IMR-90 (cell line): ENCODE data around the gene KIF21A. TPM values are rescaled to one million over a fixed set of nuclear protein-coding genes. Genes with fewer than 3 reads are reported as not detected.

ENCODE experiments used
- ATAC-seq: fragments of 200-7000 bp; cut with Tn5 transposase; 2 replicates; pipeline ENCODE4 v1.9.1; 2020; ENCODE audit warnings: low read depth, mild to moderate bottlenecking, moderate library complexity
- BruUV-seq: library from RNA; stranded (reverse); fragments of 400-500 nt; replicated peaks from 2 replicates; lab custom pipeline; 2021; lab: Mats Ljungman, UMichigan
- CTCF ChIA-PET: fragments of 300-600 bp; formaldehyde crosslinking; extraction: SDS; loops from one replicate; lab custom pipeline; 2021; ENCODE audit warnings: antibody characterized with exemption; lab: Yijun Ruan, JAX
- POLR2A ChIA-PET: fragments of 300-600 bp; sonication (Branson Sonifier 250); formaldehyde crosslinking; loops from one replicate; lab custom pipeline; 2022; ENCODE audit warnings: antibody characterized with exemption; ENCODE audit not compliant: unreplicated experiment; lab: Charles Lee
- DNase-seq: peaks from one replicate; pipeline ENCODE4 v3.0.0; 2013
- H2AFZ ChIP-seq: replicated peaks from 2 replicates; pipeline ENCODE3; 2013; ENCODE audit warnings: low read length, mild to moderate bottlenecking; ENCODE audit not compliant: poor library complexity
- H2AK5ac ChIP-seq: 2 replicates; pipeline ENCODE4 v1.6.1; 2013; ENCODE audit warnings: low read depth, low read length, inconsistent platforms
- H2AK9ac ChIP-seq: replicated peaks from 2 replicates; pipeline ENCODE3; 2013; ENCODE audit warnings: mild to moderate bottlenecking, low read depth, low read length, moderate library complexity; ENCODE audit not compliant: poor library complexity
- H2BK120ac ChIP-seq: 2 replicates; pipeline ENCODE4 v1.6.1; 2013; ENCODE audit warnings: low read depth, low read length, inconsistent platforms
- H2BK15ac ChIP-seq: 3 replicates; pipeline ENCODE4 v1.6.1; 2013; ENCODE audit warnings: low read depth, low read length, inconsistent platforms
- H2BK20ac ChIP-seq: 2 replicates; pipeline ENCODE4 v1.6.1; 2013; ENCODE audit warnings: low read depth, mild to moderate bottlenecking, inconsistent platforms, low read length, moderate library complexity
- H2BK5ac ChIP-seq: 2 replicates; pipeline ENCODE4 v1.6.1; 2013; ENCODE audit warnings: mild to moderate bottlenecking, low read depth, low read length, inconsistent platforms; ENCODE audit not compliant: poor library complexity, severe bottlenecking
- H3K14ac ChIP-seq: replicated peaks from 2 replicates; pipeline ENCODE4 v1.6.1; 2013; ENCODE audit warnings: low read depth, low read length, inconsistent platforms
- H3K18ac ChIP-seq: 2 replicates; pipeline ENCODE4 v1.6.1; 2013; ENCODE audit warnings: low read depth, low read length, control low read depth
- H3K23ac ChIP-seq: 2 replicates; pipeline ENCODE4 v1.6.1; 2013; ENCODE audit warnings: low read depth, low read length, inconsistent platforms
- H3K27ac ChIP-seq: 2 replicates; pipeline ENCODE4 v1.5.1; 2013; ENCODE audit warnings: mild to moderate bottlenecking, control low read depth, low read length; ENCODE audit not compliant: insufficient read depth
- H3K27me3 ChIP-seq: 2 replicates; pipeline ENCODE4 v1.6.1; 2013; ENCODE audit warnings: low read length; ENCODE audit not compliant: control insufficient read depth, insufficient read depth
- H3K36me3 ChIP-seq: 2 replicates; pipeline ENCODE4 v1.6.1; 2013; ENCODE audit warnings: low read length, mixed read lengths; ENCODE audit not compliant: control insufficient read depth, insufficient read depth
- H3K4ac ChIP-seq: 2 replicates; pipeline ENCODE4 v1.6.1; 2013; ENCODE audit warnings: low read depth, low read length, inconsistent platforms
- H3K4me1 ChIP-seq: 2 replicates; pipeline ENCODE4 v1.6.1; 2013; ENCODE audit warnings: low read length, mixed read lengths; ENCODE audit not compliant: control insufficient read depth, insufficient read depth
- H3K4me2 ChIP-seq: 2 replicates; pipeline ENCODE4 v1.6.1; 2013; ENCODE audit warnings: low read depth, mild to moderate bottlenecking, control low read depth, low read length, moderate library complexity
- H3K4me3 ChIP-seq: 2 replicates; pipeline ENCODE4 v1.5.1; 2013; ENCODE audit warnings: low read depth, mild to moderate bottlenecking, control low read depth, low read length, moderate library complexity; ENCODE audit not compliant: insufficient read depth
- H3K56ac ChIP-seq: 2 replicates; pipeline ENCODE4 v1.6.1; 2013; ENCODE audit warnings: low read length, inconsistent platforms; ENCODE audit not compliant: insufficient read depth; ENCODE audit errors: extremely low read depth
- H3K79me1 ChIP-seq, 2 experiments: 2 replicates each; pipeline ENCODE4 v1.6.1; 2013; ENCODE audit warnings: low read length in 2 of 2, inconsistent platforms in 1 of 2, low read depth in 1 of 2
- H3K9ac ChIP-seq: 2 replicates; pipeline ENCODE4 v1.6.1; 2013; ENCODE audit warnings: low read depth, low read length, control low read depth
- H3K9me1 ChIP-seq: 2 replicates; pipeline ENCODE4 v1.6.1; 2013; ENCODE audit warnings: low read length, inconsistent platforms; ENCODE audit not compliant: insufficient read depth
- H3K9me3 ChIP-seq: 2 replicates; pipeline ENCODE4 v1.6.1; 2013; ENCODE audit warnings: low read length; ENCODE audit not compliant: control insufficient read depth, insufficient read depth
- H4K20me1 ChIP-seq: 2 replicates; pipeline ENCODE4 v1.6.1; 2013; ENCODE audit warnings: low read length, inconsistent platforms; ENCODE audit not compliant: insufficient read depth
- H4K5ac ChIP-seq: 2 replicates; pipeline ENCODE4 v1.6.1; 2013; ENCODE audit warnings: mild to moderate bottlenecking, low read depth, low read length, control low read depth
- H4K8ac ChIP-seq, 2 experiments: 2 replicates each; pipeline ENCODE4 v1.6.1; 2013; ENCODE audit warnings: low read depth in 2 of 2, low read length in 2 of 2, control low read depth in 1 of 2, inconsistent platforms in 1 of 2
- H4K91ac ChIP-seq: 2 replicates; pipeline ENCODE4 v1.6.1; 2013; ENCODE audit warnings: low read depth, low read length, inconsistent platforms; ENCODE audit not compliant: insufficient read depth
- BHLHE40 ChIP-seq: fragments of 150-350 bp; IDR thresholded peaks from 2 replicates; pipeline ENCODE4 v1.6.1; 2016; ENCODE audit warnings: mild to moderate bottlenecking, low read depth, low read length
- CEBPB ChIP-seq: IDR thresholded peaks from 2 replicates; pipeline ENCODE4 v1.6.1; 2012; ENCODE audit warnings: low read depth, low read length, improper control_type of control experiment
- MAFK ChIP-seq: IDR thresholded peaks from 2 replicates; pipeline ENCODE4 v1.6.1; 2012; ENCODE audit warnings: low read depth, low read length, improper control_type of control experiment
- MAZ ChIP-seq: IDR thresholded peaks from 2 replicates; pipeline ENCODE4 v1.6.1; 2012; ENCODE audit warnings: low read depth, mild to moderate bottlenecking, low read length, improper control_type of control experiment, moderate library complexity, borderline replicate concordance
- NFE2L2 ChIP-seq: fragments of 150-350 bp; IDR thresholded peaks from 2 replicates; pipeline ENCODE4 v1.6.1; 2016; ENCODE audit warnings: low read depth, mild to moderate bottlenecking, low read length
- POLR2A ChIP-seq: IDR thresholded peaks from 2 replicates; pipeline ENCODE4 v1.6.1; 2012; ENCODE audit warnings: mild to moderate bottlenecking, low read depth, low read length
- RAD21 ChIP-seq: IDR thresholded peaks from 2 replicates; pipeline ENCODE4 v1.6.1; 2012; ENCODE audit warnings: low read length, improper control_type of control experiment
- RCOR1 ChIP-seq: IDR thresholded peaks from 2 replicates; pipeline ENCODE4 v1.6.1; 2012; ENCODE audit warnings: mild to moderate bottlenecking, low read length, improper control_type of control experiment; ENCODE audit not compliant: insufficient replicate concordance
- RFX5 ChIP-seq: IDR thresholded peaks from 2 replicates; pipeline ENCODE4 v1.8.0; 2012; ENCODE audit warnings: low read depth, mild to moderate bottlenecking, low read length, moderate library complexity
- WGBS, 2 experiments: methylation state at CpG; one replicate each; pipeline versions ENCODE4 v1.1.5 to v1.1.7; 2013; ENCODE audit warnings: missing lambda C conversion rate in 2 of 2; ENCODE audit not compliant: insufficient read length in 1 of 2; ENCODE audit errors: extremely low coverage in 2 of 2; 5-methylcytosine and 5-hydroxymethylcytosine counted together
- dilution Hi-C: fragments of 300-500 bp; cut with HindIII; formaldehyde crosslinking; loops from one replicate; pipeline ENCODE4 v1.14.3; 2018; ENCODE audit warnings: low sequenced_read_pairs; ENCODE audit not compliant: unreplicated experiment
- in situ Hi-C: fragments of 300-500 bp; cut with MboI; formaldehyde crosslinking; loops from 3 replicates; pipeline ENCODE4 v1.14.3; 2019; ENCODE audit warnings: low sequenced_read_pairs, inconsistent platforms, mixed read lengths
- intact Hi-C: fragments of 100-400 bp; cut with micrococcal nuclease; formaldehyde crosslinking; loops from 2 replicates; pipeline ENCODE4 v1.10.0; 2022
- polyA plus RNA-seq, 3 experiments: library from polyadenylated mRNA; depleted of rRNA; stranded (reverse); fragments of >200 nt; gene quantifications; 2 replicates each; pipeline ENCODE4 v1.2.3, GENCODE V29; 2012; ENCODE audit warnings: low replicate concordance in 1 of 3
- total RNA-seq: library from RNA; depleted of rRNA; stranded (reverse); fragments of >200 nt; gene quantifications from 2 replicates; pipeline ENCODE4 v1.2.3, GENCODE V29; 2012
- TF ChIP-seq, protein P1 (sequence below): fragments of 150-350 bp; IDR thresholded peaks from 2 replicates; pipeline ENCODE4 v1.6.1; 2017; ENCODE audit warnings: mild to moderate bottlenecking, antibody characterized with exemption, low read length, low read depth
- TF ChIP-seq, protein P2 (sequence below): conservative IDR thresholded peaks from 2 replicates; pipeline ENCODE4 v1.5.1; 2012; ENCODE audit warnings: mild to moderate bottlenecking, low read depth, low read length, improper control_type of control experiment

KIF21A gene
- total and polyA plus RNA-seq, 2 of the 4 experiments (the other 2 are of a cell fraction): 0.38 to 1.1 TPM

DNA sequence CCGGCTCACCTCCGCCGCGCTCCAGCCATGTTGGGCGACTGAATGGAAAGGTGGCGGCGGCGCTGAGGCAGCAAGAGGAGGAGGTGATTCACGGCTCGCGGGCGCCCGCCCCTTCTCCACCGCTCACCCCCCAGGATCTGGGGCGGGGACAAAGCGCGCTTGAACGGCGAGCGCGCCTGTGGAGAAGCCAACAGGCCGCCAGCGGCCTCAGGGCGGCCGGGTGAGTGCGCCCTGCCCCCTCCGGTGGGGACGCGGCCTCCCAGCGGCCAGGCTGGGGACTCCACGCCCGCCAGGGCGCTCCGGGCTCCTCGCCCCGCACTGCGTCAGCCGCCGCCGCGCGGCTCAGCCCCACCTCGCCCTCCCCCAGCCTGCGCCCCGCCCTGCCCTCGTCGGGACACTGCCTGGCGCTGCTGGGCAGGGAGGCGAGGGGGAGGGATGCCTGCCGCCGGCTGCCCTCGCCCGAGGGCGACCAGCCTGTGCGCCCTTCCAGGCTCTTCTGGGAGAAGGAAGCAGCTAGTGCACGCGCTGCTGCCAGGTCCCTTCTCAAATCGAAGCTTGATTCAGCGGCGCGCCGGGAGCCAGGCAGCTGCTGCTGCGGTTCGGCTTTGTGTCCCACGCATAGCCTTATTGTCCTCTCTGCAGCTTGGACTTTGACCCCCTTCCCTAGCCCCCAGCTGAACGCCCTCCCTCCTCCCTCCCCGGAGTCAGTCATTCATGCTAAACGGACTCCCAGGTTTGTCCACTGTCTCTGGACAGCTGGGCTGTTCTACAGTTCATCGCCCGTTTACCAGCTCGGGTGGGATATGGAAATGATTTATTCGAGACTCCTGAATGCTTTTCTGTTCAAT is at the start of gene KIF21A (continued):
- TF ChIP-seq MAZ (peak; percentile 65), RAD21 (no peak), CEBPB (no peak), RFX5 (no peak)

DNA sequence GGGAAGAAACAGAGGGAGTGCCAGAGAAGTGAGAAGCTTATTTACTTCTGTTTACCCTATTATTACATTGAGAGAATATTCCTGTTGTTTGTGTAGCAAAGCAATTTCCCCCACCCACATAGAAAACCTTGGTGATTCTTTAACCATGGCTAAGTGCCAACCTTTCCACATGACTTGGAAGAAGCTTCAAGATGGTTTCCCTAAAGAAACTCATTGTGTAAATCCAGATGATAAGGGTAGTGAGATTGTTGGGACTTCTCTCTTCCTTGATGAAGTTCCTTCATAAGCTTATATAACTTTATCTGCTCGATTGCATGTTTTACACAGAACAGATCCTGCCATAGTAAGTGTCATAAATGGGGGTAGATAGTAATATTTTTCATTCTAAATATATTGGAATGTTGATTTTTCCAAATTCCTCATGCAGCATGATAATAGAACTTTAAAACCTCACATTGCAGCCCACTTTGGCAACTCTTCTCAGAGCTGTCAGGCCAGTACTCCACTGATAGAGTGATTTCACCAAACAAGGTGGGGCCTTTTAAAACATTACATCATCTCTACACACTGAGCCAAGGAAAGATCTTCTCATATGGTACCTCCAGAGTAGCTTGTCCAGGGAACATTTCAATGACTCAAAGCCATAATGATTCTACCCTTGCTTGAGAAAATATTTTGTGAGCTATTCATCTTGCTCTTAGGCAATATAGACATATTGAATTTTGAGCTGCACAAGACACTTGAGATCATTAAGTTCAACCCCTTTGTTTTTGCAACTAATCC is 47.8 kb upstream of the KIF21A start:
- H4K5ac ChIP-seq: no peak overlapping the region
- H3K4me1 ChIP-seq: no peaks in the 10 kb centered on the region
- no peak overlapping the region for H3K4me3 ChIP-seq
- no peak overlapping the region for H3K18ac ChIP-seq
- in situ Hi-C loops: no loop called here
- no peaks in the 10 kb centered on the region for H3K36me3 ChIP-seq
- WGBS, 2 experiments: no CpG with 5 or more reads among the region's 1 CpG
- no peaks in the 10 kb centered on the region for H3K79me1 ChIP-seq
- H3K9me1 ChIP-seq: no peaks in the 10 kb centered on the region
- no peaks in the 10 kb centered on the region; the same call in 1 of the 2 replicates for H3K9me3 ChIP-seq
- CTCF ChIA-PET: no interaction called here
- POLR2A ChIA-PET: no interaction called here
- BruUV-seq: no TSS peak
- DNase-seq (no peak), ATAC-seq (no peak)
- no peak overlapping the region for H3K27ac ChIP-seq
- H2BK20ac ChIP-seq: no peak overlapping the region
- H3K9ac ChIP-seq: no peak overlapping the region
- H3K4ac ChIP-seq: no peak overlapping the region
- no peaks in the 10 kb centered on the region for H4K20me1 ChIP-seq
- H4K8ac ChIP-seq: no peak overlapping the region
- no peak overlapping the region for H3K56ac ChIP-seq
- H2BK120ac ChIP-seq: no peak overlapping the region
- H3K23ac ChIP-seq: no peak overlapping the region
- H2AK9ac ChIP-seq: no peak overlapping the region
- H3K4me2 ChIP-seq: no peak overlapping the region
- no peaks in the 10 kb centered on the region for H3K27me3 ChIP-seq
- no peak overlapping the region for H2BK15ac ChIP-seq
- dilution Hi-C loops: no loop called here
- no peak overlapping the region for H2AFZ ChIP-seq
- no peak overlapping the region for H4K91ac ChIP-seq
- H3K14ac ChIP-seq: no peak overlapping the region
- intact Hi-C loops: no loop called here
- no peak overlapping the region for H2BK5ac ChIP-seq
- H2AK5ac ChIP-seq: no peak overlapping the region
- TF ChIP-seq, protein P1, sequence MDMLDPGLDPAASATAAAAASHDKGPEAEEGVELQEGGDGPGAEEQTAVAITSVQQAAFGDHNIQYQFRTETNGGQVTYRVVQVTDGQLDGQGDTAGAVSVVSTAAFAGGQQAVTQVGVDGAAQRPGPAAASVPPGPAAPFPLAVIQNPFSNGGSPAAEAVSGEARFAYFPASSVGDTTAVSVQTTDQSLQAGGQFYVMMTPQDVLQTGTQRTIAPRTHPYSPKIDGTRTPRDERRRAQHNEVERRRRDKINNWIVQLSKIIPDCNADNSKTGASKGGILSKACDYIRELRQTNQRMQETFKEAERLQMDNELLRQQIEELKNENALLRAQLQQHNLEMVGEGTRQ: no peak
- TF ChIP-seq MAFK (no peak), CEBPB (no peak), RCOR1 (no peak), POLR2A (no peak), BHLHE40 (no peak), NFE2L2 (no peak)
- TF ChIP-seq, protein P2, sequence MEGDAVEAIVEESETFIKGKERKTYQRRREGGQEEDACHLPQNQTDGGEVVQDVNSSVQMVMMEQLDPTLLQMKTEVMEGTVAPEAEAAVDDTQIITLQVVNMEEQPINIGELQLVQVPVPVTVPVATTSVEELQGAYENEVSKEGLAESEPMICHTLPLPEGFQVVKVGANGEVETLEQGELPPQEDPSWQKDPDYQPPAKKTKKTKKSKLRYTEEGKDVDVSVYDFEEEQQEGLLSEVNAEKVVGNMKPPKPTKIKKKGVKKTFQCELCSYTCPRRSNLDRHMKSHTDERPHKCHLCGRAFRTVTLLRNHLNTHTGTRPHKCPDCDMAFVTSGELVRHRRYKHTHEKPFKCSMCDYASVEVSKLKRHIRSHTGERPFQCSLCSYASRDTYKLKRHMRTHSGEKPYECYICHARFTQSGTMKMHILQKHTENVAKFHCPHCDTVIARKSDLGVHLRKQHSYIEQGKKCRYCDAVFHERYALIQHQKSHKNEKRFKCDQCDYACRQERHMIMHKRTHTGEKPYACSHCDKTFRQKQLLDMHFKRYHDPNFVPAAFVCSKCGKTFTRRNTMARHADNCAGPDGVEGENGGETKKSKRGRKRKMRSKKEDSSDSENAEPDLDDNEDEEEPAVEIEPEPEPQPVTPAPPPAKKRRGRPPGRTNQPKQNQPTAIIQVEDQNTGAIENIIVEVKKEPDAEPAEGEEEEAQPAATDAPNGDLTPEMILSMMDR: no peak
